GM21717 (cell line): Measurements from ENCODE around the gene APIP.

Source experiments
- ATAC-seq: cut with Tn5 transposase; IDR thresholded peaks from one replicate; pipeline ENCODE4 v1.9.1; 2021; ENCODE audit warnings: mild to moderate bottlenecking, moderate library complexity; ENCODE audit not compliant: unreplicated experiment

The APIP gene

DNA sequence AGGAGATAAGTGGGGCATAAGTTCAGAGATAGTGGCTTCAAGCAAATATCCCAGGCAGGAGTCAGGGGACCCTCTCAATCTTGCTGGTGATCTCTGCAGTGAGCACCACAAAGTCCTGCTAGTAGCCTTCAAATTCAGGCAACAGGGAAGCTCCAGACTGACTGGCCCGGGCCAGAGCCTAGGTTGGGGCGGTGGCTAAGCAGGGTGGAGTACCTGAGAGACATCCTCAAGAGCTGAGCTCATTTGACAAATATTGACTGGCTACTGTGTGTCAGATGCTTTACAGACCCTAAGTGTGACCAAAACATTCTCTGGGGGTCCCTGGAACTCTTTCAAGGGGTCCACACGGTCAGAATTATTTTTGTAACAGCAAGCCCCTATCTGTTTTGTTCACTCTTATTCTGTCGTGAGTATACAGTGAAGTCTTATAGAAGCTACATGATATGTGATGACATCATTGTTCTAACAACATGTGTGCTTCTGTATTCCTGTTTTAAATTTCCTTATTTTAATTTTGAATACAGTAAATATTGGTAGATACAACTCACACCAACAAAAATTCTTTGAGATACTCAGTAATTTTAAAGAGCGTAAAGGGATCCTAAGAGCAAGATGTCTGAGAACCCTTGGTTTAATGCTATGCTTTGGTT, 71.6 kb downstream of the APIP start:
- no peak for ATAC-seq

DNA sequence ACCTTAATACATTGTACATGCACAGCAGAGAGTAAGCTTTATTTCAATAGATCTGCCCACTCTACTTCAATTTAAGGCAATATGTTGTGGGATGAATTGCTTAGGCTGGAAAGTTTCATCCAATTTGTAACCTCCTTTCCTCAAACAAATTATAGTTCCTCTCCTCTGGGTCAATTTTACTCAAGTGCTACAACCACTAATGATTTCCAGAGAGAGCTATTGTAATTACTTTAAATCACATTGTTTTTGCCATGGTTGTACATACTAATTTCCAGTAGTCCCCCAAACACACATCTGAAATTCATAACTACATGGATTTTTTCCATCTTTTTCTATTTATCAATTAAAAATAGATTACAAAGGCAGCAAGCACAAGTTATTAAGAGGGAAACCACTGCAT, 72.9 kb downstream of the APIP start:
- ATAC-seq, result no peak

DNA sequence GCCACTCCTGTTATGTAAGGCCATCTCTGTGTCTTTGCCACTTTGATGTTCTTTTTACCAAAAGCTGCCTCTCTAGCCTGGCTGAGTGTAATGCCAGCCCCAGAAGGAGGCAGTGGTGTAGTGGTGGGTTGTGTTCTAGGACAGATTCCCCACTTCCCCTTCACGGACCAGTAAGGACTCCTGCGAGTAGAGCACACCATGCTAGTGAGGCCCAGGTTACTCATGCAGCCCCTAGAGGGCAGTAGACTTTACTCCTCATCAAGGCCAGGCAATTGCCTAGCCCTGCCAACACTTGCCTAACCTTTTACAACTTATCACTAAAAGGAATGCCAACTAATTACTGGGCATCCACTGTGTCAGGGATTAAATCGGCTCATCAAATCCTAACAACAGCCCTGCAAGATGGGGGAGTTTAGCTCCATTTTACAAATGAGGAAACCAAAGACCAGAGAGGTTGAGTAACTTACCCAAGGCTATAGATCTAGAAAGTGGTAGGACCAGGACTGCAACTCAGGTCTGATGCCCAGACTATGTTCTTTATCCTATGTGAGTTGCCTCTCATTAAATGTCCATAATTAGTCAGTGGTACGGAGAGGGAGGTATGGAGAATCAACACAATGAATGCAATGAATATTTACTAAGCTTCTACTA, 75.3 kb downstream of the APIP start:
- ATAC-seq, result peak; percentile 82

DNA sequence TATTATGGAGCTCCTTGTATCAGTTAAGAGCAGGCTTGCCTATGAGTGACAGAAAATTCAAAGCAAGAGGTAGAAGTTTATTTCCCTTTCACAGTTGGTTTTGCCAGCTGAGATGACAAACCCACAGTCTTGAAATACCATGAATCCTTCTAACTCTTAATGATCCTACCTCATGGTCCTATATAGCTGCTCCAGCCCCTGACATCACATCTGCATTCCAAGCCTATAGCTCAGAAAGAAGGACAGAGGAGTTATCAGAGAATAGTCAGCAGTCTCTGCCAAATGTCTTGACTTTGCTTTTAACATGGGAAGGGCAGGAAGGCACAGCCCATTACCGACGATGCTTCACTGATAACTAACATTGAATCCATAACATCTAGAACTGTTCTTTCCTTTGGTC, 76.2 kb downstream of the APIP start:
- no peak for ATAC-seq

DNA sequence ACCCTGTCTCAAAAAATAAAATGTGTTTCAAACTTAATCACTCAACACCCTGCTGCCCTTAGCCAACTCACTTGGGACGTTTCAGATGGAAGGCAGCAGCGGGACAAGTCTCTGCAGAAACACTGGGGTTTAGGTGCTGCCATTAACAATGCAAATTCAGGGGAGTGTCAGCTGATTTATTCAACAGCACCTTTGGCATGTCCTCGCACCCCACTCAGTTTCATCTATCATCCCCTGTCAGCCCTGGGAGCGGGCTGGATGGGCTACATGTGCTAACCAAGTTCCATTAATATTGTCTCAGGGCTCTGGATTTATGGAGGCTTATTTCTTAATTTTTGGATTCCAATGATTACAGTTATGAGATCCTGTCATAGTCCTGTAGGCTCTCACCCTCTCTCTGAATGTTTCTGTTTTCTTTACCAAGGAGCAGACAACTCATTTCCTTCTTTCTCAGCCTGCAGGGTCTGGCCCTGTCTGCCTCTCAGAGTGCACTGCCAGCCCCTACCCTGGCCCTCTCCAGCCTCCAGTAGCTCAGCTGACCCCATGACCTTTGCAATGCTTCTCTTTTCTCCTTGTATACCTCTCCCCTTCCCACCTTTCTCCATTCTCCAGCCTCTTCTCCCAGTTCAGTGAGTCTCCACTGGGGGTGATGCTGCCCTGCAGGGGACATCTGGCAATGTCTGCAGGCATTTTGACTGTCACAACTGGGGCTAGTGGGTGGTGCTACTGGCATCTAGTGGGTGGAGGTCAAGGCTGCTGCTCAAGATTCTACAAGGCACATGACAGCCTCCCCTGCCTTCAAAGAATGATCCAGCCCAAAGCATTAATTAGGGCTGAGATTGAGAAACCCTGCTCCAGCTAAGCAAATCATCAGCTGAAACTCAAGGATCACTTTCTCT, 79.0 kb downstream of the APIP start:
- ATAC-seq, result no peak

- ATAC-seq, result no peak
Measured at GRCh38 chr11:34833602-34834001, 82.6 kb downstream of the APIP start.
